Gastroesophageal sphincter (tissue), 4 donors: ENCODE results near the gene TUBB4A. TPM values are rescaled to one million over a fixed set of nuclear protein-coding genes. Genes with fewer than 3 reads are reported as not detected.

Source experiments
- ATAC-seq: fragments of 150-250 bp; one replicate; pipeline ENCODE4 v1.9.1; 2016; ENCODE audit warnings: mild to moderate bottlenecking, moderate library complexity
- H3K27ac ChIP-seq, 4 donors: fragments of 200-600 bp; sonication (generic) in 3 of 4; 1 replicate in 3 of 4; 2 replicates in 1 of 4; pipeline ENCODE4 v1.5.1; 2016 to 2019
- H3K27me3 ChIP-seq: fragments of 200-600 bp; sonication (generic); one replicate; pipeline ENCODE4 v1.5.1; 2019
- H3K36me3 ChIP-seq, 2 donors: fragments of 200-600 bp; sonication (generic); one replicate each; pipeline ENCODE4 v1.5.1; 2019; ENCODE audit warnings: control low read depth in 1 of 2
- H3K4me1 ChIP-seq, 3 donors: fragments of 200-600 bp; sonication (generic); 1 replicate in 2 of 3; 2 replicates in 1 of 3; pipeline ENCODE4 v1.5.1; 2016 to 2019; ENCODE audit warnings: control low read depth in 2 of 3
- H3K4me3 ChIP-seq, 2 donors: fragments of 200-600 bp; sonication (generic); one replicate each; pipeline ENCODE4 v1.5.1; 2019; ENCODE audit warnings: mild to moderate bottlenecking in 1 of 2, moderate library complexity in 1 of 2
- H3K9me3 ChIP-seq, 3 donors: fragments of 200-600 bp; sonication (generic); one replicate each; pipeline ENCODE4 v1.5.1; 2017 to 2019; ENCODE audit warnings: control low read depth in 2 of 3
- CTCF ChIP-seq, 4 experiments: fragments of 200-600 bp in 2 of 4; fragments of 450-650 bp in 2 of 4; sonication (generic) in 1 of 4; IDR thresholded peaks; one replicate each; pipeline ENCODE4 v1.5.1; 2017 to 2019; ENCODE audit warnings: antibody characterized with exemption in 4 of 4, mild to moderate bottlenecking in 2 of 4, moderate library complexity in 2 of 4
- EP300 ChIP-seq: sonication (generic); formaldehyde crosslinking; IDR thresholded peaks from one replicate; pipeline ENCODE4 v1.6.1; 2017; ENCODE audit warnings: antibody characterized with exemption, mild to moderate bottlenecking
- POLR2A ChIP-seq, 2 donors: fragments of 450-650 bp; IDR thresholded peaks; one replicate each; pipeline ENCODE4 v1.6.1; 2017; ENCODE audit warnings: antibody characterized with exemption in 2 of 2, mild to moderate bottlenecking in 2 of 2, moderate library complexity in 1 of 2
- POLR2AphosphoS5 ChIP-seq: sonication (generic); formaldehyde crosslinking; IDR thresholded peaks from one replicate; pipeline ENCODE4 v1.6.1; 2017; ENCODE audit warnings: antibody characterized with exemption
- whole genome bisulfite sequencing, 2 donors: methylation state at CpG; one replicate each; pipeline ENCODE4 v1.1.5; 2018; ENCODE audit warnings: low coverage in 1 of 2; 5-methylcytosine and 5-hydroxymethylcytosine counted together
- total RNA-seq, 4 donors: library from RNA; depleted of rRNA; stranded (reverse); fragments of >200 nt; gene quantifications; one replicate each; pipeline ENCODE4 v1.1.0, GENCODE V29; 2016

The TUBB4A gene
- total RNA-seq, 4 donors from 2014 or later: 1.2 to 3.2 (median 2.2) TPM

- H3K9me3 ChIP-seq: no peaks in the 10 kb centered on the region
- peaks cover 0 to 34% (median 9%) of the 10 kb centered on the region in 3 donors for H3K4me1 ChIP-seq
- H3K4me3 ChIP-seq: no peak overlapping the region
- TF ChIP-seq CTCF (IDR thresholded peaks at IDR 0.05) (no peak), POLR2A (IDR thresholded peaks at IDR 0.05) (no peak), POLR2AphosphoS5 (no peak), EP300 (no peak)
- 55 to 64% methylated on average over 5 to 12 of the region's 17 CpGs for WGBS, 2 donors
- H3K27ac ChIP-seq: no peak overlapping the region
- H3K36me3 ChIP-seq: no peaks in the 10 kb centered on the region
- peaks cover 22% of the 10 kb centered on the region for H3K27me3 ChIP-seq
- ATAC-seq: no peak
Measured at GRCh38 chr19:6527893-6528543, 25.9 kb upstream of the TUBB4A start.

GRCh38 chr19:6524311-6524710 lies 22.2 kb upstream of the TUBB4A start:
- Histone ChIP-seq H3K27ac (no peak overlapping the region), H3K27me3 (peaks cover 20% of the 10 kb centered on the region), H3K4me1 (peaks cover 0 to 7% (median 4%) of the 10 kb centered on the region in 3 donors), H3K4me3 (no peak overlapping the region), H3K36me3 (no peaks in the 10 kb centered on the region), H3K9me3 (no peaks in the 10 kb centered on the region)
- ATAC-seq: no peak
- TF ChIP-seq CTCF (IDR thresholded peaks at IDR 0.05) (no peak), POLR2AphosphoS5 (no peak), POLR2A (IDR thresholded peaks at IDR 0.05) (no peak), EP300 (no peak)
- 72% methylated on average over 2 of the region's 2 CpGs; no CpG with 5 or more reads in 1 of the 2 donors for WGBS, 2 donors

- 37 to 81% methylated on average over 2 to 6 of the region's 6 CpGs for WGBS, 2 donors
- H3K36me3 ChIP-seq: no peaks in the 10 kb centered on the region
- no peaks in the 10 kb centered on the region for H3K9me3 ChIP-seq
- no peak overlapping the region for H3K27ac ChIP-seq
- no peak overlapping the region for H3K4me3 ChIP-seq
- H3K27me3 ChIP-seq: peaks cover 20% of the 10 kb centered on the region
- H3K4me1 ChIP-seq: peaks cover 0 to 5% (median 0%) of the 10 kb centered on the region in 3 donors
- ATAC-seq: no peak
- no peak for TF ChIP-seq CTCF (IDR thresholded peaks at IDR 0.05)
- no peak for TF ChIP-seq POLR2AphosphoS5
- no peak for TF ChIP-seq EP300
- TF ChIP-seq POLR2A (IDR thresholded peaks at IDR 0.05): no peak
Measured at GRCh38 chr19:6522712-6523111, 20.6 kb upstream of the TUBB4A start.

- H3K9me3 ChIP-seq: no peaks in the 10 kb centered on the region
- WGBS, 2 donors: 51 to 70% methylated on average over 2 to 4 of the region's 20 CpGs
- TF ChIP-seq POLR2A (IDR thresholded peaks at IDR 0.05): no peak
- no peak for TF ChIP-seq EP300
- no peak for TF ChIP-seq POLR2AphosphoS5
- no peak for TF ChIP-seq CTCF (IDR thresholded peaks at IDR 0.05)
- no peak for ATAC-seq
- H3K36me3 ChIP-seq: no peaks in the 10 kb centered on the region
- no peak overlapping the region for H3K4me3 ChIP-seq
- H3K4me1 ChIP-seq: peaks cover 0 to 8% (median 0%) of the 10 kb centered on the region in 3 donors
- H3K27me3 ChIP-seq: peaks cover 20% of the 10 kb centered on the region
- H3K27ac ChIP-seq: no peak overlapping the region
Measured at GRCh38 chr19:6521718-6522646, 19.9 kb upstream of the TUBB4A start.
